PFSK-1 (cell line): ENCODE measurements around the gene CDC7.

Source experiments
- FOXP2 ChIP-seq: optimal IDR thresholded peaks from 2 replicates; pipeline ENCODE3; 2011; ENCODE audit warnings: borderline replicate concordance, control low read depth, inconsistent platforms; ENCODE audit not compliant: insufficient read depth; ENCODE audit errors: extremely low read length, extremely low read depth
- POLR2AphosphoS5 ChIP-seq: IDR thresholded peaks from 2 replicates; pipeline ENCODE4 v1.6.1; 2012; ENCODE audit warnings: low read depth, mild to moderate bottlenecking, control low read depth, low read length, moderate library complexity
- SIN3A ChIP-seq: IDR thresholded peaks from 2 replicates; pipeline ENCODE4 v1.6.1; 2012; ENCODE audit warnings: mild to moderate bottlenecking, low read length, moderate library complexity, borderline replicate concordance; ENCODE audit not compliant: insufficient read depth
- TAF1 ChIP-seq: IDR thresholded peaks from 2 replicates; pipeline ENCODE4 v1.6.1; 2012; ENCODE audit warnings: low read length, control low read depth, borderline replicate concordance; ENCODE audit not compliant: insufficient read depth
- TF ChIP-seq, protein P1 (sequence below), 2 experiments: IDR thresholded peaks; 2 replicates each; pipeline versions ENCODE4 v1.6.1 to v1.8.0; 2011 to 2012; ENCODE audit warnings: low read depth in 2 of 2, low read length in 2 of 2, control low read depth in 1 of 2, inconsistent platforms in 1 of 2, mild to moderate bottlenecking in 1 of 2, moderate library complexity in 1 of 2; ENCODE audit not compliant: insufficient read depth in 1 of 2

- TF ChIP-seq POLR2AphosphoS5 (no peak), TAF1 (no peak), SIN3A (no peak), FOXP2 (no peak)
- TF ChIP-seq, protein P1, sequence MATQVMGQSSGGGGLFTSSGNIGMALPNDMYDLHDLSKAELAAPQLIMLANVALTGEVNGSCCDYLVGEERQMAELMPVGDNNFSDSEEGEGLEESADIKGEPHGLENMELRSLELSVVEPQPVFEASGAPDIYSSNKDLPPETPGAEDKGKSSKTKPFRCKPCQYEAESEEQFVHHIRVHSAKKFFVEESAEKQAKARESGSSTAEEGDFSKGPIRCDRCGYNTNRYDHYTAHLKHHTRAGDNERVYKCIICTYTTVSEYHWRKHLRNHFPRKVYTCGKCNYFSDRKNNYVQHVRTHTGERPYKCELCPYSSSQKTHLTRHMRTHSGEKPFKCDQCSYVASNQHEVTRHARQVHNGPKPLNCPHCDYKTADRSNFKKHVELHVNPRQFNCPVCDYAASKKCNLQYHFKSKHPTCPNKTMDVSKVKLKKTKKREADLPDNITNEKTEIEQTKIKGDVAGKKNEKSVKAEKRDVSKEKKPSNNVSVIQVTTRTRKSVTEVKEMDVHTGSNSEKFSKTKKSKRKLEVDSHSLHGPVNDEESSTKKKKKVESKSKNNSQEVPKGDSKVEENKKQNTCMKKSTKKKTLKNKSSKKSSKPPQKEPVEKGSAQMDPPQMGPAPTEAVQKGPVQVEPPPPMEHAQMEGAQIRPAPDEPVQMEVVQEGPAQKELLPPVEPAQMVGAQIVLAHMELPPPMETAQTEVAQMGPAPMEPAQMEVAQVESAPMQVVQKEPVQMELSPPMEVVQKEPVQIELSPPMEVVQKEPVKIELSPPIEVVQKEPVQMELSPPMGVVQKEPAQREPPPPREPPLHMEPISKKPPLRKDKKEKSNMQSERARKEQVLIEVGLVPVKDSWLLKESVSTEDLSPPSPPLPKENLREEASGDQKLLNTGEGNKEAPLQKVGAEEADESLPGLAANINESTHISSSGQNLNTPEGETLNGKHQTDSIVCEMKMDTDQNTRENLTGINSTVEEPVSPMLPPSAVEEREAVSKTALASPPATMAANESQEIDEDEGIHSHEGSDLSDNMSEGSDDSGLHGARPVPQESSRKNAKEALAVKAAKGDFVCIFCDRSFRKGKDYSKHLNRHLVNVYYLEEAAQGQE (IDR thresholded peaks at IDR 0.05; ENCODE audit: insufficient read depth in 1 of 2, low read depth in 2 of 2, low read length in 2 of 2): no peak
Observed at GRCh38 chr1:91570120-91570448, 69.4 kb downstream of the CDC7 start.
